Measurements from ENCODE around the gene LCN9. TPM values are rescaled to one million over a fixed set of nuclear protein-coding genes. Genes with fewer than 3 reads are reported as not detected.

The LCN9 gene
- total and polyA plus RNA-seq, 2 of the 13 experiments (the other 11 are each of a cell fraction or from before 2014, with no cell fraction given) = not detected

DNA sequence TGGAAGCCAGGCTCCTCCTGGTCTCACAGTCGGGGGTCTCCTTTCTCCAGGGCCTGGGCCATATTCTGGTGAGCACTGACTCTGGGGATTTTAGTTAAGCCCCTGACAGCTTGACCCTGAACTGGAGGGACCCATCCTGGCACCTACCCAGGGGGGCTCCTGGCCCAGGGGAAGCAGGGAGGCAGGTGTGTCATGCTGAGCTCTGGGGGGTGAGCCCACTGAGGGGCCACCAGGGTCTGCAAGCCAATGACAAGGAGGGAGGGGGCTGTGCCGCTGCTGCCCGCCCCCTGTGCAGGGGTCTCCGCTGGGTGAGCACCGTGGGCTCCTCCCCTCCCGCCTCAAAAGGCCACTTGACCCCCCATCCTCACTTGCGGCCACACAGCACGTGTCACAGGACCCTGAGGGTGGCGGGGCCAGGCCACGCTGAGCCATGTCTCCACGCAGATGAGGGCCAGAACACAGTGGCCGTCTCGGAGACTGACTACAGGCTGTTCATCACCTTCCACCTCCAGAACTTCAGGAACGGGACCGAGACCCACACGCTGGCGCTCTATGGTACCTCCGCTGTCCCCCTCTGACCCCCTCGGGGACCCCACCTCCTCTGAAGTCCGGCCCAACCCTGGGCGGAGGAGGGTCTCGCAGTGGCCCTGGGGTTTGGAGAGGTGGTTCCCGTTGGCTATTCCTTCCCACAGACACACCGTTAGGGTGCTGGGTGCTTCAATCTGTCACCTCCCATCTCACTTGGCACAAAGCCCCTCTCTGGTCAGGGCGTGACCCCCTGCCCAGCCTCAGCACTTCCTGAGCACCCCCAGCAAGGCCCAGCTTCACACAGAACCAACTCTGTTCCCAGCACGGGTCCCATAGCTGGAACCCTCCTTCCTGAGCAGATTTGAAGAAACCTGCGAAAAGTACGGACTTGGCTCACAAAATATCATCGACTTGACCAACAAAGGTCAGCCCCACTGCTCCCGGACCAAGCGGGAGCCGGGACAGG is 2.0 kb downstream of the LCN9 start:
- FAIRE-seq (no peak), ATAC-seq (no peak), DNase-seq (ENCODE audit: low spot score) (no peak)
- Histone ChIP-seq H3K27ac (ENCODE audit: extremely low read length, insufficient read depth, low read length) (no peak overlapping the region), H3K9me3 (ENCODE audit: low read length) (no peaks in the 10 kb centered on the region), H4K20me1 (ENCODE audit: insufficient read depth, low read length) (0 out of 2 replicates have a peak, but pooled peaks cover 2% of the 10 kb centered on the region), H3K27me3 (ENCODE audit: control insufficient read depth in 1 of 2, insufficient read depth in 2 of 2, low read length in 2 of 2) (peaks cover 10 to 46% of the 10 kb centered on the region in 2 experiments; a peak in 4 of 5 replicates), H3K4me1 (ENCODE audit: insufficient read depth, low read length) (0 out of 2 replicates have a peak, but pooled peaks cover 4% of the 10 kb centered on the region), H2AFZ (ENCODE audit: low read length) (no peak overlapping the region), H3K9ac (ENCODE audit: insufficient read depth, low read depth, low read length) (no peak overlapping the region), H3K79me2 (ENCODE audit: insufficient read depth, low read length) (no peaks in the 10 kb centered on the region), H3K36me3 (replicated peaks in 1 of 2; ENCODE audit: control insufficient read depth in 1 of 2, insufficient read depth in 2 of 2, low read length in 2 of 2) (no peaks in the 10 kb centered on the region), H3K4me3 (replicated peaks in 1 of 3; ENCODE audit: insufficient read depth in 1 of 3, low read depth in 2 of 3, low read length in 3 of 3) (no peak overlapping the region), H3K4me2 (ENCODE audit: low read depth, low read length) (no peak overlapping the region)
- TF ChIP-seq CCDC6 (CRISPR knock-in tag; IDR thresholded peaks at IDR 0.05) = no peak
- TF ChIP-seq ZNF589 (CRISPR knock-in tag; conservative IDR thresholded peaks at IDR 0.05) = no peak
- TF ChIP-seq, protein P1, sequence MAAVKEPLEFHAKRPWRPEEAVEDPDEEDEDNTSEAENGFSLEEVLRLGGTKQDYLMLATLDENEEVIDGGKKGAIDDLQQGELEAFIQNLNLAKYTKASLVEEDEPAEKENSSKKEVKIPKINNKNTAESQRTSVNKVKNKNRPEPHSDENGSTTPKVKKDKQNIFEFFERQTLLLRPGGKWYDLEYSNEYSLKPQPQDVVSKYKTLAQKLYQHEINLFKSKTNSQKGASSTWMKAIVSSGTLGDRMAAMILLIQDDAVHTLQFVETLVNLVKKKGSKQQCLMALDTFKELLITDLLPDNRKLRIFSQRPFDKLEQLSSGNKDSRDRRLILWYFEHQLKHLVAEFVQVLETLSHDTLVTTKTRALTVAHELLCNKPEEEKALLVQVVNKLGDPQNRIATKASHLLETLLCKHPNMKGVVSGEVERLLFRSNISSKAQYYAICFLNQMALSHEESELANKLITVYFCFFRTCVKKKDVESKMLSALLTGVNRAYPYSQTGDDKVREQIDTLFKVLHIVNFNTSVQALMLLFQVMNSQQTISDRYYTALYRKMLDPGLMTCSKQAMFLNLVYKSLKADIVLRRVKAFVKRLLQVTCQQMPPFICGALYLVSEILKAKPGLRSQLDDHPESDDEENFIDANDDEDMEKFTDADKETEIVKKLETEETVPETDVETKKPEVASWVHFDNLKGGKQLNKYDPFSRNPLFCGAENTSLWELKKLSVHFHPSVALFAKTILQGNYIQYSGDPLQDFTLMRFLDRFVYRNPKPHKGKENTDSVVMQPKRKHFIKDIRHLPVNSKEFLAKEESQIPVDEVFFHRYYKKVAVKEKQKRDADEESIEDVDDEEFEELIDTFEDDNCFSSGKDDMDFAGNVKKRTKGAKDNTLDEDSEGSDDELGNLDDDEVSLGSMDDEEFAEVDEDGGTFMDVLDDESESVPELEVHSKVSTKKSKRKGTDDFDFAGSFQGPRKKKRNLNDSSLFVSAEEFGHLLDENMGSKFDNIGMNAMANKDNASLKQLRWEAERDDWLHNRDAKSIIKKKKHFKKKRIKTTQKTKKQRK (IDR thresholded peaks at IDR 0.05; ENCODE audit: low read length) = no peak
- no peak for TF ChIP-seq ZBTB42 (CRISPR knock-in tag; IDR thresholded peaks at IDR 0.05)
- TF ChIP-seq CHD2 (IDR thresholded peaks at IDR 0.05; ENCODE audit: low read depth, low read length) = no peak
- TF ChIP-seq NR2C2 (CRISPR knock-in tag; IDR thresholded peaks at IDR 0.05; ENCODE audit: borderline replicate concordance) = no peak
- intact Hi-C loops (cut with micrococcal nuclease; ENCODE audit: unreplicated experiment) = no loop called here
- ChIA-PET CTCF (ENCODE audit: low intra/inter-chr PET ratio, low total read pairs) (no interaction called here), POLR2A (no interaction called here)
- in situ Hi-C loops (cut with HindIII; ENCODE audit: extremely low pct_ligation_motif_present, low pct_unique_long_range_greater_than_20kb) = no loop called here
- WGBS (ENCODE audit: low lambda C conversion rate) = 1% methylated on average over 9 of the region's 32 CpGs
- BruUV-seq (replicated peaks) = no TSS peak
